ENCODE results near the gene PRKAG2. TPM values are rescaled to one million over a fixed set of nuclear protein-coding genes. Genes with fewer than 3 reads are reported as not detected.

The PRKAG2 gene
- total RNA-seq, 4 donors from 2014 or later, result 19.5 to 30.8 (median 27.6) TPM

GRCh38 chr7:151897161-151897731 lies 20.3 kb upstream of the PRKAG2 start:
- H3K4me3 ChIP-seq (replicated peaks in 1 of 3), result no peak overlapping the region
- no peak for TF ChIP-seq POLR2A (IDR thresholded peaks at IDR 0.05)
- TF ChIP-seq, protein P1, sequence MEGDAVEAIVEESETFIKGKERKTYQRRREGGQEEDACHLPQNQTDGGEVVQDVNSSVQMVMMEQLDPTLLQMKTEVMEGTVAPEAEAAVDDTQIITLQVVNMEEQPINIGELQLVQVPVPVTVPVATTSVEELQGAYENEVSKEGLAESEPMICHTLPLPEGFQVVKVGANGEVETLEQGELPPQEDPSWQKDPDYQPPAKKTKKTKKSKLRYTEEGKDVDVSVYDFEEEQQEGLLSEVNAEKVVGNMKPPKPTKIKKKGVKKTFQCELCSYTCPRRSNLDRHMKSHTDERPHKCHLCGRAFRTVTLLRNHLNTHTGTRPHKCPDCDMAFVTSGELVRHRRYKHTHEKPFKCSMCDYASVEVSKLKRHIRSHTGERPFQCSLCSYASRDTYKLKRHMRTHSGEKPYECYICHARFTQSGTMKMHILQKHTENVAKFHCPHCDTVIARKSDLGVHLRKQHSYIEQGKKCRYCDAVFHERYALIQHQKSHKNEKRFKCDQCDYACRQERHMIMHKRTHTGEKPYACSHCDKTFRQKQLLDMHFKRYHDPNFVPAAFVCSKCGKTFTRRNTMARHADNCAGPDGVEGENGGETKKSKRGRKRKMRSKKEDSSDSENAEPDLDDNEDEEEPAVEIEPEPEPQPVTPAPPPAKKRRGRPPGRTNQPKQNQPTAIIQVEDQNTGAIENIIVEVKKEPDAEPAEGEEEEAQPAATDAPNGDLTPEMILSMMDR (IDR thresholded peaks at IDR 0.05), result no peak
- H3K4me1 ChIP-seq, result no peaks in the 10 kb centered on the region
- no peaks in the 10 kb centered on the region for H3K27me3 ChIP-seq
- H3K27ac ChIP-seq, result no peak overlapping the region
- intact Hi-C loops (cut with DNase I), result no loop called here
- WGBS, 2 donors, result 24 to 39% methylated on average over 16 of the region's 16 CpGs
- no peak for DNase-seq
- H3K9me3 ChIP-seq, result no peaks in the 10 kb centered on the region
- H3K36me3 ChIP-seq, result no peaks in the 10 kb centered on the region

- no peak overlapping the region for H3K4me3 ChIP-seq (replicated peaks in 1 of 3)
- TF ChIP-seq, protein P1 (IDR thresholded peaks at IDR 0.05), result no peak
- no peak for TF ChIP-seq POLR2A (IDR thresholded peaks at IDR 0.05)
- H3K27ac ChIP-seq, result no peak overlapping the region
- no peaks in the 10 kb centered on the region for H3K4me1 ChIP-seq
- no peaks in the 10 kb centered on the region for H3K27me3 ChIP-seq
- WGBS, 2 donors, result 78 to 87% methylated on average over 5 to 6 of the region's 7 CpGs
- H3K36me3 ChIP-seq, result no peaks in the 10 kb centered on the region
- intact Hi-C loops (cut with DNase I), result no loop called here
- H3K9me3 ChIP-seq, result no peaks in the 10 kb centered on the region
- no peak for DNase-seq
These were observed 19.6 kb upstream of the PRKAG2 start for GRCh38 chr7:151896486-151896885.

DNA sequence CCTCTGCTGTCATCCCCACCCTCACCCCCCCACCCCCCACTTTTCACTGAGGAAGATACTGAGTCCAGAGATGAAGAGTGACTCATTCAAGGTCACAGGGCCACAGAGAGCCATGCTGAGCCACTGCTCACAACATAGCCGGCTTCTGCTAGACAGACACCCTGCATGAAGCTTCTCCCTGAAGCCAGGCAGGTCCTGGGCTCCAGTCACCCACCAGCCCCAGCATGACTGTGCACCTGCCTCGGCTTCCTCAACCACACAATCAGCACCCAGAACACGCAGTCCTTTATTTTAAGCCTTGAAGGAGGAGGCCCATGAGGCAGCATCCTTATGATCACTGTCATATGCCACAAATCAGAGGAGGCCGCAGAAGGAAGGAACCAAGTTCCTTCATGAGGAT lies 19.2 kb upstream of the PRKAG2 start:
- Histone ChIP-seq H3K36me3 (no peaks in the 10 kb centered on the region), H3K4me1 (no peaks in the 10 kb centered on the region), H3K9me3 (no peaks in the 10 kb centered on the region), H3K27me3 (no peaks in the 10 kb centered on the region), H3K27ac (no peak overlapping the region), H3K4me3 (replicated peaks in 1 of 3) (no peak overlapping the region)
- WGBS, 2 donors, result 95 to 100% methylated on average over 4 of the region's 4 CpGs
- no peak for DNase-seq
- TF ChIP-seq POLR2A (IDR thresholded peaks at IDR 0.05), result no peak
- TF ChIP-seq, protein P1 (IDR thresholded peaks at IDR 0.05), result no peak
- intact Hi-C loops (cut with DNase I), result no loop called here

GRCh38 chr7:151895631-151896031 lies 18.7 kb upstream of the PRKAG2 start:
- Histone ChIP-seq H3K27ac (no peak overlapping the region), H3K36me3 (no peaks in the 10 kb centered on the region), H3K9me3 (no peaks in the 10 kb centered on the region), H3K4me1 (no peaks in the 10 kb centered on the region), H3K27me3 (no peaks in the 10 kb centered on the region), H3K4me3 (replicated peaks in 1 of 3) (no peak overlapping the region)
- no peak for TF ChIP-seq POLR2A (IDR thresholded peaks at IDR 0.05)
- TF ChIP-seq, protein P1 (IDR thresholded peaks at IDR 0.05), result no peak
- no peak for DNase-seq
- 78 to 86% methylated on average over 10 of the region's 10 CpGs for WGBS, 2 donors
- intact Hi-C loops (cut with DNase I), result no loop called here

GRCh38 chr7:151895008-151895630 lies 18.2 kb upstream of the PRKAG2 start:
- TF ChIP-seq, protein P1 (IDR thresholded peaks at IDR 0.05), result no peak
- TF ChIP-seq POLR2A (IDR thresholded peaks at IDR 0.05), result no peak
- 70 to 88% methylated on average over 21 of the region's 21 CpGs for WGBS, 2 donors
- Histone ChIP-seq H3K27me3 (no peaks in the 10 kb centered on the region), H3K4me3 (replicated peaks in 1 of 3) (no peak overlapping the region), H3K27ac (no peak overlapping the region), H3K9me3 (no peaks in the 10 kb centered on the region), H3K36me3 (no peaks in the 10 kb centered on the region), H3K4me1 (no peaks in the 10 kb centered on the region)
- intact Hi-C loops (cut with DNase I), result no loop called here
- no peak for DNase-seq

All from thyroid gland (tissue), 4 donors.